Trophoblast cell (in vitro differentiated cells and primary cell): ENCODE results near the gene ADAMTSL3.

Experiments
- DNase-seq, 2 donors: peaks; one replicate each; pipeline ENCODE4 v3.0.0-alpha.2; 2016
- H2AFZ ChIP-seq: 2 replicates; pipeline ENCODE4 v1.6.1; 2013; ENCODE audit warnings: low read length, moderate library complexity, mild to moderate bottlenecking; ENCODE audit not compliant: insufficient read depth, poor library complexity
- H2AK5ac ChIP-seq: 2 replicates; pipeline ENCODE4 v1.6.1; 2013; ENCODE audit warnings: mild to moderate bottlenecking, low read length
- H2BK120ac ChIP-seq: 2 replicates; pipeline ENCODE4 v1.6.1; 2013; ENCODE audit warnings: low read length, mild to moderate bottlenecking, moderate library complexity; ENCODE audit not compliant: insufficient read depth, poor library complexity
- H2BK12ac ChIP-seq: 2 replicates; pipeline ENCODE4 v1.6.1; 2013; ENCODE audit warnings: mild to moderate bottlenecking, low read length, moderate library complexity
- H2BK5ac ChIP-seq: 2 replicates; pipeline ENCODE4 v1.6.1; 2013; ENCODE audit warnings: low read length, low read depth, moderate library complexity, mild to moderate bottlenecking; ENCODE audit not compliant: poor library complexity
- H3K14ac ChIP-seq: 2 replicates; pipeline ENCODE4 v1.6.1; 2013; ENCODE audit warnings: mild to moderate bottlenecking, low read length
- H3K18ac ChIP-seq: 2 replicates; pipeline ENCODE4 v1.6.1; 2013; ENCODE audit warnings: mild to moderate bottlenecking, low read length
- H3K23ac ChIP-seq: 2 replicates; pipeline ENCODE4 v1.6.1; 2013; ENCODE audit warnings: low read length
- H3K27ac ChIP-seq: 2 replicates; pipeline ENCODE4 v1.5.1; 2013; ENCODE audit warnings: low read depth, mild to moderate bottlenecking, inconsistent platforms, low read length, moderate library complexity
- H3K27me3 ChIP-seq: 2 replicates; pipeline ENCODE4 v1.6.1; 2013; ENCODE audit warnings: inconsistent platforms, mild to moderate bottlenecking, low read length, moderate library complexity; ENCODE audit not compliant: insufficient read depth
- H3K36me3 ChIP-seq, 2 experiments: 1 replicate in 1 of 2; 2 replicates in 1 of 2; pipeline ENCODE4 v1.6.1; 2013; ENCODE audit warnings: low read length in 2 of 2, mild to moderate bottlenecking in 2 of 2, moderate library complexity in 1 of 2; ENCODE audit not compliant: insufficient read depth in 2 of 2, control insufficient read depth in 1 of 2
- H3K4ac ChIP-seq: 2 replicates; pipeline ENCODE4 v1.6.1; 2013; ENCODE audit warnings: low read depth, mild to moderate bottlenecking, low read length, moderate library complexity
- H3K4me1 ChIP-seq, 2 experiments: 1 replicate in 1 of 2; 2 replicates in 1 of 2; pipeline ENCODE4 v1.6.1; 2013; ENCODE audit warnings: low read length in 2 of 2, mild to moderate bottlenecking in 2 of 2, moderate library complexity in 1 of 2; ENCODE audit not compliant: insufficient read depth in 2 of 2, control insufficient read depth in 1 of 2
- H3K4me2 ChIP-seq: 2 replicates; pipeline ENCODE4 v1.6.1; 2013; ENCODE audit warnings: inconsistent platforms, mild to moderate bottlenecking, low read length, moderate library complexity
- H3K4me3 ChIP-seq: 2 replicates; pipeline ENCODE4 v1.5.1; 2013; ENCODE audit warnings: mild to moderate bottlenecking, low read depth, low read length, inconsistent platforms
- H3K79me1 ChIP-seq: one replicate; pipeline ENCODE4 v1.6.1; 2013; ENCODE audit warnings: low read length
- H3K79me2 ChIP-seq: 2 replicates; pipeline ENCODE4 v1.6.1; 2013; ENCODE audit warnings: low read length, mild to moderate bottlenecking; ENCODE audit not compliant: control insufficient read depth, insufficient read depth, poor library complexity
- H3K9ac ChIP-seq: 2 replicates; pipeline ENCODE4 v1.6.1; 2013; ENCODE audit warnings: mild to moderate bottlenecking, low read length
- H3K9me3 ChIP-seq: 2 replicates; pipeline ENCODE4 v1.6.1; 2013; ENCODE audit warnings: low read depth, mild to moderate bottlenecking, control low read depth, inconsistent platforms, low read length; ENCODE audit not compliant: insufficient read depth
- H4K12ac ChIP-seq: 2 replicates; pipeline ENCODE4 v1.6.1; 2013; ENCODE audit warnings: low read depth, mild to moderate bottlenecking, low read length, moderate library complexity
- H4K8ac ChIP-seq: 2 replicates; pipeline ENCODE4 v1.6.1; 2013; ENCODE audit warnings: low read depth, mild to moderate bottlenecking, low read length, moderate library complexity
- H4K91ac ChIP-seq: one replicate; pipeline ENCODE4 v1.6.1; 2013; ENCODE audit warnings: low read depth, mild to moderate bottlenecking, low read length, moderate library complexity
- WGBS: extraction: QIAGEN DNeasy Blood & Tissue Kit; methylation state at CpG from one replicate; pipeline ENCODE4 v1.1.7; 2013; ENCODE audit warnings: missing lambda C conversion rate; ENCODE audit not compliant: insufficient read length, insufficient coverage; ENCODE audit errors: extremely low coverage; 5-methylcytosine and 5-hydroxymethylcytosine counted together

Gene ADAMTSL3

GRCh38 chr15:83911345-83911744 is 257.4 kb downstream of the ADAMTSL3 start:
- Histone ChIP-seq H3K9ac (no peak overlapping the region), H3K27ac (no peak overlapping the region)
- no CpG with 5 or more reads among the region's 3 CpGs for WGBS

DNA sequence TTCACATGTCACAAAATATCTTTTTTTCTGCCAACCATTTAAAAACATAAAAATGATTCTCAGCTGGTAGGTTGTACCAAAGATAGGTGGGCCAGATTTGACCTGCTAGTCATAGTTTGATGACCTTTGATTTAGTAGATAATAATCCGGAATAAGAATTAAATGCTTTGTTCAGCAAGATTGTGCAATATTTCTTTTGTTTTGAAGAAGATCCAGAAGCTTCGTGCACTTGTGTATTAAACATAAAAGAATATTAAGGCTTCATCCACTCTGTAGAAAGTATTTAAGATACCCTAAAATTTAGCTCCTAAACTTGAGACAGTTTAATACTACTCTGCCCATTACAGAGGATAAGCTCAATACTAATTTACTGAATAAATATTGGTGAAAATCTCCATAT is 258.4 kb downstream of the ADAMTSL3 start:
- Histone ChIP-seq H3K4me3 (no peak overlapping the region), H2AFZ (no peak overlapping the region), H3K18ac (no peak overlapping the region), H3K9me3 (no peaks in the 10 kb centered on the region), H3K4ac (no peak overlapping the region), H2BK120ac (no peak overlapping the region), H3K36me3 (no peaks in the 10 kb centered on the region), H2BK12ac (no peak overlapping the region), H3K27ac (no peak overlapping the region), H3K4me2 (no peak overlapping the region), H3K9ac (no peak overlapping the region), H3K79me1 (no peaks in the 10 kb centered on the region), H4K12ac (no peak overlapping the region), H3K23ac (no peak overlapping the region), H4K91ac (no peak overlapping the region), H3K79me2 (no peaks in the 10 kb centered on the region), H4K8ac (no peak overlapping the region), H3K27me3 (no peaks in the 10 kb centered on the region), H3K14ac (no peak overlapping the region), H2AK5ac (no peak overlapping the region), H2BK5ac (no peak overlapping the region), H3K4me1 (no peaks in the 10 kb centered on the region)
- WGBS = no CpG with 5 or more reads among the region's 2 CpGs
- no peak for DNase-seq

More at GRCh38 chr15:83911345-83911744, 257.4 kb downstream of the ADAMTSL3 start:
- no peak overlapping the region for H4K91ac ChIP-seq
- no peaks in the 10 kb centered on the region for H3K36me3 ChIP-seq
- H2BK5ac ChIP-seq = no peak overlapping the region
- no peaks in the 10 kb centered on the region for H3K9me3 ChIP-seq
- no peak overlapping the region for H3K4ac ChIP-seq
- H3K79me2 ChIP-seq = no peaks in the 10 kb centered on the region
- H2BK120ac ChIP-seq = no peak overlapping the region
- H3K27me3 ChIP-seq = no peaks in the 10 kb centered on the region
- no peak for DNase-seq
- no peak overlapping the region for H4K8ac ChIP-seq
- no peak overlapping the region for H3K4me2 ChIP-seq
- H2AFZ ChIP-seq = no peak overlapping the region
- H2AK5ac ChIP-seq = no peak overlapping the region
- no peaks in the 10 kb centered on the region for H3K79me1 ChIP-seq
- no peak overlapping the region for H3K23ac ChIP-seq
- no peaks in the 10 kb centered on the region for H3K4me1 ChIP-seq
- H3K18ac ChIP-seq = no peak overlapping the region
- H4K12ac ChIP-seq = no peak overlapping the region
- H2BK12ac ChIP-seq = no peak overlapping the region
- H3K4me3 ChIP-seq = no peak overlapping the region
- H3K14ac ChIP-seq = no peak overlapping the region

DNA sequence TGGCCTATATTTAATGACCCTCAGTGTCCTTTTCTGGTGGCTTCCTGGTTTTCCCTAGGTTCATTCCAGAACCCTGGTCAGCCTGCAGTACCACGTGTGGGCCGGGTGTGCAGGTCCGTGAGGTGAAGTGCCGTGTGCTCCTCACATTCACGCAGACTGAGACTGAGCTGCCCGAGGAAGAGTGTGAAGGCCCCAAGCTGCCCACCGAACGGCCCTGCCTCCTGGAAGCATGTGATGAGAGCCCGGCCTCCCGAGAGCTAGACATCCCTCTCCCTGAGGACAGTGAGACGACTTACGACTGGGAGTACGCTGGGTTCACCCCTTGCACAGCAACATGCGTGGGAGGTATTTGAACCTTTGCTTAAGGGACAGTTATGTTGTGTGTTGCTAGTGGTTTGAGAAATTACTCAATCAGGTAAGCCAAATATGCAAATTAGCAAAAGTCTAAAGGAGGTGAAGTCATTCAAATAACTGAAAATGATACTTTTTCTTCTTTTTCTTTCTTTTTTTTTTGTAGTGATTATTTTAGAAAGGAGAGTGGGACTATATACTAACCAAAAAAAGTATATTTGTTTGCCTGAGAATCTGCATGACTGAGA is 259.2 kb downstream of the ADAMTSL3 start:
- H3K27ac ChIP-seq = no peak overlapping the region
- no peaks in the 10 kb centered on the region for H3K4me1 ChIP-seq
- H3K4me2 ChIP-seq = no peak overlapping the region
- H2AFZ ChIP-seq = no peak overlapping the region
- no peak overlapping the region for H3K4ac ChIP-seq
- no peak overlapping the region for H3K18ac ChIP-seq
- no peak overlapping the region for H4K8ac ChIP-seq
- H3K9me3 ChIP-seq = no peaks in the 10 kb centered on the region
- no peak overlapping the region for H3K9ac ChIP-seq
- H3K79me2 ChIP-seq = no peaks in the 10 kb centered on the region
- no CpG with 5 or more reads among the region's 14 CpGs for WGBS
- H3K27me3 ChIP-seq = no peaks in the 10 kb centered on the region
- no peak overlapping the region for H4K12ac ChIP-seq
- H3K14ac ChIP-seq = no peak overlapping the region
- DNase-seq = no peak
- no peak overlapping the region for H3K4me3 ChIP-seq
- H2BK5ac ChIP-seq = no peak overlapping the region
- H4K91ac ChIP-seq = no peak overlapping the region
- H2BK120ac ChIP-seq = no peak overlapping the region
- no peaks in the 10 kb centered on the region for H3K36me3 ChIP-seq
- no peak overlapping the region for H3K23ac ChIP-seq
- H3K79me1 ChIP-seq = no peaks in the 10 kb centered on the region
- H2AK5ac ChIP-seq = no peak overlapping the region
- no peak overlapping the region for H2BK12ac ChIP-seq

DNA sequence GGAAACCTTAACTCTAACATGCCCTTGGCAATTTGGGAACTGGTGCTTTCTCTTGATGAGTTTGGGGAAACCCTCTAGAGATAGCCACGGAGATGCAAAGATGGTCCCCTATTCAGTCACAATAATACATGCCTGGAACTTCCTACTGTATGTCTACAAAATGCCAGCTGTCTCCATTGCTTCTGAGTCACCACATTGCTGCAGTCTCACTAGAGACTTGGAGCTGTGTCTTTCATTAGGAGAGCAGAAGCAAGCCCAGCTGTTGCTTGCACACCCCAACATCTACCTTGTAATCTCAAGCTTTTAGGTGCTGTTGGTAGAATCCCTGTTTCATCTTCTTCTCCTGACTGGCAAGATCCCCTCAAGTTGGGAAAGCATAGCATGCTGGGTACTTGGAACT is 261.0 kb downstream of the ADAMTSL3 start:
- no peak overlapping the region for H3K9ac ChIP-seq
- H3K27me3 ChIP-seq = no peaks in the 10 kb centered on the region

More for the DNA sequence above, 261.0 kb downstream of the ADAMTSL3 start:
- Histone ChIP-seq H2BK120ac (no peak overlapping the region), H4K12ac (no peak overlapping the region), H2AK5ac (no peak overlapping the region), H3K23ac (no peak overlapping the region), H3K4ac (no peak overlapping the region), H4K91ac (no peak overlapping the region), H3K14ac (no peak overlapping the region), H3K36me3 (no peaks in the 10 kb centered on the region), H3K4me2 (no peak overlapping the region), H3K18ac (no peak overlapping the region), H3K4me1 (no peaks in the 10 kb centered on the region), H2AFZ (no peak overlapping the region), H3K27ac (no peak overlapping the region), H2BK5ac (no peak overlapping the region), H2BK12ac (no peak overlapping the region), H3K9me3 (no peaks in the 10 kb centered on the region), H3K4me3 (no peak overlapping the region), H3K79me2 (no peaks in the 10 kb centered on the region), H4K8ac (no peak overlapping the region), H3K79me1 (no peaks in the 10 kb centered on the region)
- DNase-seq = no peak
- no CpG with 5 or more reads among the region's 1 CpG for WGBS
